Measurements from ENCODE around the gene BBS4.

Gene BBS4

GRCh38 chr15:72785432-72785831, 99.4 kb downstream of the BBS4 start:
- H3K9me3 ChIP-seq (ENCODE audit: control insufficient read depth in 1 of 2, low read length in 2 of 2), result no peaks in the 10 kb centered on the region
- H3K36me3 ChIP-seq (ENCODE audit: control insufficient read depth in 1 of 2, insufficient read depth in 2 of 2, low read length in 2 of 2), result peaks cover 7 to 11% of the 10 kb centered on the region in 2 donors
- H3K27ac ChIP-seq (ENCODE audit: low read length), result no peak overlapping the region
- H3K4me3 ChIP-seq (ENCODE audit: low read depth in 1 of 2, low read length in 2 of 2), result no peak overlapping the region
- no peaks in the 10 kb centered on the region for H3K27me3 ChIP-seq (ENCODE audit: low read depth, low read length)
- peaks cover 12 to 22% of the 10 kb centered on the region in 2 donors for H3K4me1 ChIP-seq (ENCODE audit: control insufficient read depth in 1 of 2, insufficient read depth in 2 of 2, low read length in 2 of 2)

GRCh38 chr15:72785841-72786240, 99.8 kb downstream of the BBS4 start:
- Histone ChIP-seq H3K27me3 (ENCODE audit: low read depth, low read length) (no peaks in the 10 kb centered on the region), H3K4me3 (ENCODE audit: low read depth in 1 of 2, low read length in 2 of 2) (no peak overlapping the region), H3K9me3 (ENCODE audit: control insufficient read depth in 1 of 2, low read length in 2 of 2) (no peaks in the 10 kb centered on the region), H3K36me3 (ENCODE audit: control insufficient read depth in 1 of 2, insufficient read depth in 2 of 2, low read length in 2 of 2) (peaks cover 7 to 11% of the 10 kb centered on the region in 2 donors), H3K4me1 (ENCODE audit: control insufficient read depth in 1 of 2, insufficient read depth in 2 of 2, low read length in 2 of 2) (peaks cover 12 to 22% of the 10 kb centered on the region in 2 donors), H3K27ac (ENCODE audit: low read length) (no peak overlapping the region)

DNA sequence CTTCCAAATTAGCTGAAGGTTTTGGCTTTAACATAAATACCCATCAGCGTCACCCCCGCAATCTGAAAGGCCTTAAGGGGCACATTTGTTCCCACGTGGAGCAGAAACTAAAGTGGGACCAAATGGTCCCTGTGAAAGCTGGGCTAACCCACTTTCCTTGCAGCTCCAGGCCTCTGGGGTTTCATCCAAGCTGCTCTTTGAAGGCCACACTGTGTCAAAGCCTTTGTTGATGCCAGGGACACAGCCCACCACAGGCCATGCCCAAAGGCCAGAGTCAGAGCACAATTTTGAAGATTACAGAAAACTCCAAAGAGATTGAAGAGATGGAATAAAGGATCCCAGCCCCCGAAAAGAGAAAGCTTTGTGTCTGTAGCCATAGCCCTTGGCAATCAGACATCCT, 100.2 kb downstream of the BBS4 start:
- Histone ChIP-seq H3K4me1 (ENCODE audit: control insufficient read depth in 1 of 2, insufficient read depth in 2 of 2, low read length in 2 of 2) (peaks cover 11 to 18% of the 10 kb centered on the region in 2 donors), H3K27ac (ENCODE audit: low read length) (no peak overlapping the region), H3K27me3 (ENCODE audit: low read depth, low read length) (no peaks in the 10 kb centered on the region), H3K9me3 (ENCODE audit: control insufficient read depth in 1 of 2, low read length in 2 of 2) (no peaks in the 10 kb centered on the region), H3K36me3 (ENCODE audit: control insufficient read depth in 1 of 2, insufficient read depth in 2 of 2, low read length in 2 of 2) (peaks cover 6 to 11% of the 10 kb centered on the region in 2 donors), H3K4me3 (ENCODE audit: low read depth in 1 of 2, low read length in 2 of 2) (no peak overlapping the region)

GRCh38 chr15:72786676-72787345, 100.8 kb downstream of the BBS4 start:
- Histone ChIP-seq H3K9me3 (ENCODE audit: control insufficient read depth in 1 of 2, low read length in 2 of 2) (no peaks in the 10 kb centered on the region), H3K36me3 (ENCODE audit: control insufficient read depth in 1 of 2, insufficient read depth in 2 of 2, low read length in 2 of 2) (peaks cover under 1 to 11% of the 10 kb centered on the region in 2 donors), H3K27me3 (ENCODE audit: low read depth, low read length) (no peaks in the 10 kb centered on the region), H3K27ac (ENCODE audit: low read length) (no peak overlapping the region), H3K4me1 (ENCODE audit: control insufficient read depth in 1 of 2, insufficient read depth in 2 of 2, low read length in 2 of 2) (peaks cover 6 to 14% of the 10 kb centered on the region in 2 donors), H3K4me3 (ENCODE audit: low read depth in 1 of 2, low read length in 2 of 2) (no peak overlapping the region)

- H3K27ac ChIP-seq (ENCODE audit: low read length), result peak overlapping the region; percentile 40
These were observed 101.5 kb downstream of the BBS4 start for GRCh38 chr15:72787526-72787925.

More at GRCh38 chr15:72787526-72787925, 101.5 kb downstream of the BBS4 start:
- H3K4me3 ChIP-seq (ENCODE audit: low read depth in 1 of 2, low read length in 2 of 2), result no peak overlapping the region
- no peaks in the 10 kb centered on the region for H3K27me3 ChIP-seq (ENCODE audit: low read depth, low read length)
- H3K9me3 ChIP-seq (ENCODE audit: control insufficient read depth in 1 of 2, low read length in 2 of 2), result no peaks in the 10 kb centered on the region
- H3K36me3 ChIP-seq (ENCODE audit: control insufficient read depth in 1 of 2, insufficient read depth in 2 of 2, low read length in 2 of 2), result peaks cover 0 to 11% of the 10 kb centered on the region in 2 donors
- H3K4me1 ChIP-seq (ENCODE audit: control insufficient read depth in 1 of 2, insufficient read depth in 2 of 2, low read length in 2 of 2), result peaks cover 6 to 7% of the 10 kb centered on the region in 2 donors

Data from muscle layer of duodenum (tissue), 2 donors.